ENCODE data around the gene DIO2.

- TF ChIP-seq CTCF (IDR thresholded peaks at IDR 0.05) (no peak), KDM5A (IDR thresholded peaks at IDR 0.05) (no peak), CHD2 (IDR thresholded peaks at IDR 0.05; ENCODE audit: low read length, partially characterized antibody) (no peak), KDM1A (IDR thresholded peaks at IDR 0.05; ENCODE audit: low read depth) (no peak), PHF8 (IDR thresholded peaks at IDR 0.05; ENCODE audit: borderline replicate concordance, low read depth) (no peak), CHD4 (IDR thresholded peaks at IDR 0.05; ENCODE audit: borderline replicate concordance) (no peak), MYC (IDR thresholded peaks at IDR 0.05; ENCODE audit: borderline replicate concordance, low read length) (no peak), RFX5 (IDR thresholded peaks at IDR 0.05) (no peak), POLR2A (IDR thresholded peaks at IDR 0.05; ENCODE audit: low read length) (no peak), BHLHE40 (IDR thresholded peaks at IDR 0.05; ENCODE audit: low read depth, low read length) (no peak), RNF2 (IDR thresholded peaks at IDR 0.05; ENCODE audit: borderline replicate concordance, low read depth) (no peak), EP300 (IDR thresholded peaks at IDR 0.05) (no peak), ZFP36 (IDR thresholded peaks at IDR 0.05; ENCODE audit: borderline replicate concordance, partially characterized antibody) (no peak), USF2 (IDR thresholded peaks at IDR 0.05) (no peak)
Measured at GRCh38 chr14:80167793-80168448, 43.4 kb downstream of the DIO2 start.
